ENCODE data around the gene UBAP2.

The UBAP2 gene

GRCh38 chr9:33932078-33932807 lies 116.4 kb downstream of the UBAP2 start:
- no peak overlapping the region for H3K4me3 ChIP-seq (ENCODE audit: low read length)
- TF ChIP-seq CTCF (conservative IDR thresholded peaks at IDR 0.05; ENCODE audit: low read length) = no peak
- no peak for DNase-seq (ENCODE audit: low read depth)

- H3K4me3 ChIP-seq (ENCODE audit: low read length) = no peak overlapping the region
- TF ChIP-seq CTCF (conservative IDR thresholded peaks at IDR 0.05; ENCODE audit: low read length) = no peak
- DNase-seq (ENCODE audit: low read depth) = no peak
These were observed 117.4 kb downstream of the UBAP2 start for GRCh38 chr9:33931326-33931725.

- DNase-seq (ENCODE audit: low read depth) = no peak
- H3K4me3 ChIP-seq (ENCODE audit: low read length) = no peak overlapping the region
- no peak for TF ChIP-seq CTCF (conservative IDR thresholded peaks at IDR 0.05; ENCODE audit: low read length)
These were observed 121.0 kb downstream of the UBAP2 start for GRCh38 chr9:33927694-33928093.

DNA sequence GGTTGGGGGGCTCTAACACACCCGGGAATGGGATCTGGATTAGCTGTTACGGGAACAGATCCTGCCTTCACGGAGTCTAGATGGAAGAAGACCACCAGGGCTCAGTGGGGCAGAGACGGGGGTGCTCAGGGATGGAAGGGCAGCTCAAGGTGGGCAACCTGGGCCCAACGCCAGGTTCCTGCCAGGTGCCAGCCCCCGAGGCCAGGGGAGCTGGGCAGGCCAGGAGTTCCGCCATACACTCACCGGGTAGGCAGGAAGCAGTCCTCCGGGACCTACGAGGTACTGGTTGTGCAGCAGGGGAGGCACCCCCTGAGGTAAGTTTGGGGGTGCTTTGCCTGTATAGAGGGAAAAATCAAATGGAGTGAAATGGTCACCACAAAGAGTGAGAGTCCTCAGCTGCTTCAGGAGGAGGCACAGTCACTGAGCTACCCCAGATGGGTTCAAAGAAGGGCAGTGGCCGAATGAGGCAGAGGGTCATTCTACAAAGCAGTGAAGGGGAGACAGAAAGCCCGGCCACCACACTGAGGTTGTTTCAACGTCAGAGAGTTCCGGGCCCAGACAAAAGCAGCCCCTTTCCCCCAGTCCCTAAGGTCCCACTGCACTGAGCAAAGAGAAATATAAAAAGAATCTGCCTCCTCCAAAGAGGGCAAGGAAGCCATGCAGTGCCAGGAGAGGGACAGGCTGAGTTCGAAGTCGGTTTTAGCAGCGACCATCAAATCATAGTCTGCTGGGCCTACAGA lies 121.8 kb downstream of the UBAP2 start:
- no peak for TF ChIP-seq CTCF (conservative IDR thresholded peaks at IDR 0.05; ENCODE audit: low read length)
- H3K4me3 ChIP-seq (ENCODE audit: low read length) = no peak overlapping the region
- DNase-seq (ENCODE audit: low read depth) = no peak

DNA sequence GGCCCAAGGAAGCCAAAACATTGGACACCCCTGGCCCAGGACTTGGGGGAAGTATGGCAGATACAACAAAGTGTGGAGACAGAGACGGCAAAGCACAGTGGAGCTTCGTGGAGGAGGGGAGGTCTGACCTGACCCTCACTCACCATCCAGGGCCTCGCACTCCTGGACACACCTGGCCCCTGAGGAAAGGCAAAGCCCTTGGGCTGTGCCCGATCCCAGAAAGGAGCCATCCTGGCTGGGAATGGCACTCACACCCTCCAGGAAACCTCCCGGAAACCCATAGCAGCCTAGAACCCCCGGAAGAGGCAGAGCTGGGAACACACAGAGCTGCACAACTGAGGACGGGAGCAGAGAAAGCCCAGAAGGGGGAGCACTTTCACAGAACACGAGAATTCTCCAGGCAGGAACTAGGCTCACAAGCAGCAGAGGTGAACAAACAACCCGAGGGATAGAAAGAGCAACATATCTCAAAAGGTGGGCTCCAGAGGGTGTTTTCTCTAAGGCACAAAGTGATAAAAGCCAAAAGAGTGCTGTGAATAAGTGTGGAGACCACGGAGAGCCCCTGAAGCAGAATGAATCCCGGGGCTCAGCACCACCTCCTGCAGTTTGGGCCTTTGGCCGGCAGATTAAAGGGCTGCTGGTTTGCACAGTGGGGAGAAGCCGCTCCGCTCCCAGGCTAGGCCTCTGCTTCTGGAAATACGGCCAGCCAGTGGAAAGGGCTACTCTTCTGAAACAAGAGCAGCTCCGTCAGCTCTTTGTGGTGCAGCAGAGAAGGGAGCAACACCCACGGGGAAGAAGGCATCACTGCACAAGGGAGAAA lies 123.5 kb downstream of the UBAP2 start:
- H3K4me3 ChIP-seq (ENCODE audit: low read length) = no peak overlapping the region
- peak; percentile 79 for TF ChIP-seq CTCF (conservative IDR thresholded peaks at IDR 0.05; ENCODE audit: low read length)
- DNase-seq (ENCODE audit: low read depth) = peak; percentile 58

- no peak for DNase-seq (ENCODE audit: low read depth)
- no peak for TF ChIP-seq CTCF (conservative IDR thresholded peaks at IDR 0.05; ENCODE audit: low read length)
- H3K4me3 ChIP-seq (ENCODE audit: low read length) = no peak overlapping the region
These were observed 124.5 kb downstream of the UBAP2 start for GRCh38 chr9:33923998-33924701.
